ENCODE data around the gene DCAF7.

DCAF7 gene

GRCh38 chr17:63633742-63634141 lies 83.5 kb downstream of the DCAF7 start:
- H3K4me3 ChIP-seq (ENCODE audit: control insufficient read depth, low read depth, low read length) = no peak overlapping the region
- no peak for TF ChIP-seq CTCF (IDR thresholded peaks at IDR 0.05; ENCODE audit: control insufficient read depth, insufficient read depth, low read depth, low read length, missing control alignments)
- no peak for DNase-seq (ENCODE audit: low read depth)

DNA sequence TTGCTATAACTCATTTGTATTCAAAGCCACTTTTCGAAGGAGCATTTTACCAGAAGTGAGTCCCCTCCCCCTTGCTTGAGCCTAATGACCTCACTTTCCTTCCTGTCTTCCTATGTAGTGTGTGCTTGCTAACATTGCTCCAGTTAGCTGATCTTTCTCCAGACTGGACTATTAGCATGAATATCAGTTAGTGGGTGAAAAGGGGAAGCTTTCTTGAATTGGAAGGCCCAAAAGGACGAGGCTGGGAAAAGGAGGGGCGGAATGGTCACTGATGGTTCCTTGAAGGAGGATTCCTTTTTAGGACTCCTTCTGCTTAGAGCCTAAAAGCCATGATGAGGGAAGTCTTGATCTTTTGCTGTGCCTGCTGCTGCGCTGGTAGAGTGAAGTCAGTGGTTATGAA lies 83.9 kb downstream of the DCAF7 start:
- no peak overlapping the region for H3K4me3 ChIP-seq (ENCODE audit: control insufficient read depth, low read depth, low read length)
- no peak for DNase-seq (ENCODE audit: low read depth)
- TF ChIP-seq CTCF (IDR thresholded peaks at IDR 0.05; ENCODE audit: control insufficient read depth, insufficient read depth, low read depth, low read length, missing control alignments) = no peak

GRCh38 chr17:63634816-63635215 lies 84.5 kb downstream of the DCAF7 start:
- no peak overlapping the region for H3K4me3 ChIP-seq (ENCODE audit: control insufficient read depth, low read depth, low read length)
- DNase-seq (ENCODE audit: low read depth) = no peak
- no peak for TF ChIP-seq CTCF (IDR thresholded peaks at IDR 0.05; ENCODE audit: control insufficient read depth, insufficient read depth, low read depth, low read length, missing control alignments)

GRCh38 chr17:63635290-63635689 lies 85.0 kb downstream of the DCAF7 start:
- no peak overlapping the region for H3K4me3 ChIP-seq (ENCODE audit: control insufficient read depth, low read depth, low read length)
- no peak for DNase-seq (ENCODE audit: low read depth)
- TF ChIP-seq CTCF (IDR thresholded peaks at IDR 0.05; ENCODE audit: control insufficient read depth, insufficient read depth, low read depth, low read length, missing control alignments) = no peak

DNA sequence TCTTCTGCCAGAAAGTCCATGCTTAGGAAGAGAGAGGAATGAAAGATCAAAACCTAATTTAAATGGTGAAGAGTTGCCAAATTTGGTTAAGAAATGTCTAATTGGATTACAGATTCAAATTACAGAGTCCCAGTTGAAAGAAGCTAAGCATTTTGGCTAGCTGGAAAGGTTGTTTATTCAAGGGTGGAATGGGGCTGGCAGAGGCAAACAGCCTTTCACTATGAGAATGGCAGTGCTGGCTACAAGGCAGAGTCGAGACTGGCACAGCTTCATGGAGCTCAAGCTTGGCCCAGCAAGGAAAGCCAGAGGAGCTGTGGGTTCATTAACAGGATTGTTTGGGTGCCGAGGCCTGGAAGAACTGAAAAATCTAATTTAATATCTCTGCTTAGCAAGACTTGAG lies 85.5 kb downstream of the DCAF7 start:
- H3K4me3 ChIP-seq (ENCODE audit: control insufficient read depth, low read depth, low read length) = no peak overlapping the region
- no peak for DNase-seq (ENCODE audit: low read depth)
- TF ChIP-seq CTCF (IDR thresholded peaks at IDR 0.05; ENCODE audit: control insufficient read depth, insufficient read depth, low read depth, low read length, missing control alignments) = no peak

DNA sequence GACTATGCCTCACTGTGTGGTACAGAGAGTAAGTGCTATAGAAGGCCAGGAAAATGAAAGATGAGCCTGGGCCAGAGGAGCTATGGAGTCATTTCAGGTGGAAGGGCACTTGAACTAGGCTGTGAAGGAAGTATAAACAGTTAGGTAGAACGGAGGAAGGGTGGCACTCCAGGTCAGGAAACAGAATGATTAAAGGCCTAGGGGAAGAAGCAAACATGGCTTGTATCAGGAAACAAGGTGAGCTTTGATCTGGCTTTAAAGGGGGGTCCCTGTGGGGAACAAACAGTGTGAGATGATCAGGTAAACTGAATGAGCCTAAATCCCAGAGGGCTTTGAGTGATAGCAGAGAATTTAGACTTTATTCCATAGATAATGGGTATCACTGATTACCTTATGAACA lies 88.8 kb downstream of the DCAF7 start:
- H3K4me3 ChIP-seq (ENCODE audit: control insufficient read depth, low read depth, low read length) = no peak overlapping the region
- no peak for TF ChIP-seq CTCF (IDR thresholded peaks at IDR 0.05; ENCODE audit: control insufficient read depth, insufficient read depth, low read depth, low read length, missing control alignments)
- DNase-seq (ENCODE audit: low read depth) = no peak

GRCh38 chr17:63640038-63640437 lies 89.8 kb downstream of the DCAF7 start:
- no peak for DNase-seq (ENCODE audit: low read depth)
- no peak overlapping the region for H3K4me3 ChIP-seq (ENCODE audit: control insufficient read depth, low read depth, low read length)
- no peak for TF ChIP-seq CTCF (IDR thresholded peaks at IDR 0.05; ENCODE audit: control insufficient read depth, insufficient read depth, low read depth, low read length, missing control alignments)
